Caki2 (cell line): ENCODE data around the gene FNDC5. TPM values are rescaled to one million over a fixed set of nuclear protein-coding genes. Genes with fewer than 3 reads are reported as not detected.

Source experiments
- DNase-seq: peaks from one replicate; pipeline ENCODE4 v3.0.0-alpha.2; 2015; ENCODE audit warnings: low read depth
- in situ Hi-C: cut with HindIII; loops from 2 replicates; pipeline ENCODE4 v1.10.0; 2016; ENCODE audit warnings: low sequenced_read_pairs, low pct_unique_long_range_greater_than_20kb, mixed read lengths
- total RNA-seq: library from RNA; depleted of rRNA; stranded (reverse); fragments of >200 nt; shearing (Covaris generic); gene quantifications from 2 replicates; pipeline ENCODE4 v1.2.3, GENCODE V29; 2014; ENCODE audit warnings: low replicate concordance; rRNA removed

Gene FNDC5
- total RNA-seq, 1 experiment from 2014 or later = 3.3 TPM

GRCh38 chr1:32855861-32856617, 14.7 kb downstream of the FNDC5 start:
- in situ Hi-C loops = no loop called here
- DNase-seq = no peak

- DNase-seq = no peak
- in situ Hi-C loops = no loop called here
Measured at GRCh38 chr1:32848354-32849063, 22.2 kb downstream of the FNDC5 start.

- DNase-seq = no peak
- in situ Hi-C loops = no loop called here
Measured at GRCh38 chr1:32831878-32832277, 38.8 kb downstream of the FNDC5 start.

GRCh38 chr1:32830092-32830852, 40.4 kb downstream of the FNDC5 start:
- DNase-seq = no peak
- in situ Hi-C loops = no loop called here

DNA sequence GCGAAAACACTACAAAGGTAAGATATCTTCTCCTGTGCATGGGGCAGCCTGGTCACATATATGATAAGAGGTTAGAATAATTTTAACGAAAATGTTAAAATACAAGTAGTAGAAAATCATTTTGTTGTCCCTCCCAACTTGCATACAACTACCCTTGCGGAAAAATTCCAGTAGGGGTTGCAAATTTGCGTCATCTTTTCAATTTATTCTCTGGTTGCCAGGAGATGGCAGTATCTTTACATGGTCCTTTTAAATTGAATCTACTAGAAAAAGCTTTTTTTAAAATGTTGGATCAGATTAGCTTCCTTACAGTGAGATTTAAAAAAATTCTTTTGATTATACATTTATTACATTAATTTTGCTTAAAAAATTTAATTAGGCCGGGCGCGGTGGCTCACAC, 42.4 kb downstream of the FNDC5 start:
- no peak for DNase-seq
- in situ Hi-C loops = no loop called here

- in situ Hi-C loops = no loop called here
- DNase-seq = no peak
Measured at GRCh38 chr1:32825181-32825580, 45.5 kb downstream of the FNDC5 start.

DNA sequence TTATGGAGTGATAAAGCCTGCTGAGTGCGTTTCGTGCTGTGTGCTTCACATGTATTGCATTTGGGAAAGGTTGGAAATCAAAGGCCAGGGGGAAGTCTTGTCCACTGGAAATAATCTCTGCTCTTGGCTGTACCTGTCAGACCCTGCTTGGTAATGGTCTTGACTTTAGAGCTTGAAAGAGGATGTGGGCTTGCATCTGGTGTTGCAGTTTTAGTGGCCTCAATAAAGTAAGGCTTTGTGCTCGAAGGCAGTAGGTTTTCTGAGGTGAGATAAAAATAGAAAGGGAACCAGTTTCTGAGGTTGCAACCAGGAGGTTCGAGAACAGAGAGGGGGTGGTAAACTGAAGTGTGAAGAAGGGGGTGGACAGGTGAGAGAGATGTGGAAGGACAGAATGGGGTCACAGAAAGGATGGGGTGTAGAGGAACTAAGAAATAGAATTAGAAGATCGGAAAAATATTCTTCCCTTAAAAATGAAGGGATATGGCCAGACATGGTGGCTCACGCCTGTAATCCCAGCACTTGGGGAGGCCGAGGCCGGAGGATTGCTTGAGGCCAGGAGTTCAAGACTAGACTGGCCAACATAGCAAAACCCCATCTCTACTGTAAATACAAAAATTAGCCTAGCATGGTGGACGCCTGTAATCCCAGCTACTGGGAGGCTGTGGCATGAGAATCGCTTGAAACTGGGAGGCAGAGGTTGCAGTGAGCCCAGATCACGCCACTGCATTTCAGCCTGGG, 51.7 kb downstream of the FNDC5 start:
- no peak for DNase-seq
- in situ Hi-C loops = no loop called here

GRCh38 chr1:32817815-32818786, 52.6 kb downstream of the FNDC5 start:
- in situ Hi-C loops = no loop called here
- peak; percentile 82 for DNase-seq

DNA sequence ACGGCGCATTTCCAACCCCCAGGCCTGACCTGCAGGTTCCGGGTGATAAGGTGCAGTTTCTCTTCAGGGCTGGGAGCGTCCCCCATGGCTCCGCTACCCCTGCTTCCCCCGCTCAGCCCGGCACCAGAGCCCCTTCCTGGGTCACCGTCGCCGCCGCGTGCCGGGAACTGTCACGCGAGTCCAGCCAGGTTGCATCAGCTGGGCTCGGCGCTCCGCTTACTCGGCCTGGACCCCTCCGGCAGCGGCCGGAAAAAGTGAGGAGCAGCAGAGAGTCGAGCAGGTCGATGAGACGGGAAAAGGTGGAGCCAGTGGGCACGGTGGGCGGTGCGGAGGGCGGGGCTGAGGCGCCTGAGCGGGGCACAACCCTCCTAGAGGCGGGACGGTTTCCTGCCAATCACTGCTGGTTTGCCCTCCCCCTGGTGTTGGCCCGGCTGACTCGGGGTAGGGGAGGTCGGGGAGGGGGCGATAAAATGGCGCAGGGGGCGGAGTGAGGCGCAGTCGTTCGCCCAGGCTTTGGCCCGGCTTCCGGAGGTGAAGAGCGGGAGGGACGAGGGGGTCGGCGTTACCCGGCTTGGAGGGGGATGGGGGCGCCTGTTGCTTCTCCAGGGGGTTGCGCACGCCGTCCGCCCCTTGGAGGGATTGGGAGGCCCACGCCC, 53.4 kb downstream of the FNDC5 start, which contains the start of the genes S100PBP and YARS1:
S100PBP (plus strand) TSS at position 495 of the 656 bp plus-strand sequence. CDS start 8,447 bp downstream, outside the sequence.
YARS1 (minus strand) TSS at position 200 of the 656 bp plus-strand sequence; CDS start at position 86, 114 bp downstream.
- DNase-seq = peak; percentile 97
- in situ Hi-C loops = no loop called here

GRCh38 chr1:32816676-32817158, 54.0 kb downstream of the FNDC5 start:
- in situ Hi-C loops = no loop called here
- DNase-seq = no peak

DNA sequence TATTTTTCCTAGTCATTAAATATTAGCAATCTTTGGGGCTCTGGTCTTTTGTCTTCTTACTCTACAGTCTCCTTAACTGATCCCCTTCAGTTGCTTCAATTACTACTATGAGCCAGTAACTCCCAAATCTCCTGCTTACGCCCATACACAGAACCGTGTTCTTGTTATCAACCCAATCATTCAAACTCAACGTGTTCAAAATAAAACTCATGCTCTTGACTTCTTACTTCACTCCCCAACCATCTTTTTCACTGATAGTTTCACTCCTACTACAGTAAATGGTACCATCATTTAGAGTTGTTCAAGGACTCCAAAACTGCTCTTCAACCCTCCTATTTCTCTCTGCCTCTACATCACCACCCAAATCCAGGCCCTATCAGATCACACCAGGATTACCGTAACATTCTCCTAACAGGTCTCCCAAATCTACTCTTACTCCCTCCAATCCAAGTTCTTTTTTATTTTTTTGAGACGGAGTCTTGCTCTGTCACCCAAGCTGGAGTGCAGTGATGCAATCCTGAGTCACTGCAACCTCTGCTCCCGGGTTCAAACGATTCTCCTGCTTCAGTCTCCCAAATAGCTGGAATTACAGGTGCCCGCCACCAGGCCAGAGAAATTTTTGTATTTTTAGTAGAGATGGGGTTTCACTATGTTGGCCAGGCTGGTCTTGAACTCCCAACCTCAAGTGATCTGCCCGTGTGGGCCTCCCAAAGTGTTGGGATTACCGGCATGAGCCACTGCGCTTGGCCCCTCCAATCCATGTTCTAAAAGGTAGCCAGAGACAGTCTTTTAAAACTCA, 56.6 kb downstream of the FNDC5 start:
- no peak for DNase-seq
- in situ Hi-C loops = no loop called here

Other genes with a start within 250 kb of the FNDC5 start
- gene ZBTB8OS, start 220.4 kb downstream of the FNDC5 start, total RNA-seq = 30.1 and 144 TPM in 2 replicates
- gene RBBP4, start 219.7 kb downstream of the FNDC5 start, total RNA-seq = 136 and 158 TPM in 2 replicates
- 0.75 and 0.84 TPM in 2 replicates for gene SYNC, start 168.1 kb downstream of the FNDC5 start, total RNA-seq
- 78.5 and 86.1 TPM in 2 replicates for gene YARS1, start 53.6 kb downstream of the FNDC5 start, total RNA-seq
- 21.3 and 25.5 TPM in 2 replicates for gene S100PBP, start 53.3 kb downstream of the FNDC5 start, total RNA-seq
- gene HPCA, start 15.6 kb upstream of the FNDC5 start, total RNA-seq = not detected in 2 replicates
- 165 and 188 TPM in 2 replicates for gene TMEM54, start 30.5 kb upstream of the FNDC5 start, total RNA-seq
- gene RNF19B, start 93.9 kb upstream of the FNDC5 start, total RNA-seq = 14.9 and 29.2 TPM in 2 replicates
- 326 and 384 TPM in 2 replicates for gene AK2, start 166.0 kb upstream of the FNDC5 start, total RNA-seq
- gene AZIN2, start 210.2 kb upstream of the FNDC5 start, total RNA-seq = 7.8 and 21.7 TPM in 2 replicates